HG03135 (cell line): ENCODE data around the gene DNAH2.

Experiments
- ATAC-seq: cut with Tn5 transposase; IDR thresholded peaks from one replicate; pipeline ENCODE4 v1.9.1; 2021; ENCODE audit warnings: mild to moderate bottlenecking, moderate library complexity; ENCODE audit not compliant: unreplicated experiment

DNAH2 gene

GRCh38 chr17:7721612-7722011 lies 4.1 kb downstream of the DNAH2 start:
- no peak for ATAC-seq

DNA sequence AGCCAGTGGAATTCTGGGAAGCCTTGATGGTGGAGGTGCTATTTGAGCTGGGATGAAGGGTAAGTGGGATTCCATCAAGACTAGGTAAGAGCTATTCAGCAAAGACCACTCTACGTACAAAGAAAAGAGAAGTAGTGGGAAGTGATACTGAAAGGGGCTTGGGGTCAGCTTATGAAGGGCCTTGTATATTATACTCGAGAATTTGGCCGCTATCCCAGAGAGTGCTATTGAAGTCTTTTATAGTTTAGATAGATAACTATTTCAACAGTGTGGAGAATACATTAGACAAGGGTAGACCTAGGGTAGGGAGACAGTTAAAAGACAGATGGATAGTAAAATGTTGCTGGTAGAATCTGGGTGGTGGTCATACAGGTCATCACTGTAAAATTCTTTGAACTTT lies 10.3 kb downstream of the DNAH2 start:
- ATAC-seq: no peak

DNA sequence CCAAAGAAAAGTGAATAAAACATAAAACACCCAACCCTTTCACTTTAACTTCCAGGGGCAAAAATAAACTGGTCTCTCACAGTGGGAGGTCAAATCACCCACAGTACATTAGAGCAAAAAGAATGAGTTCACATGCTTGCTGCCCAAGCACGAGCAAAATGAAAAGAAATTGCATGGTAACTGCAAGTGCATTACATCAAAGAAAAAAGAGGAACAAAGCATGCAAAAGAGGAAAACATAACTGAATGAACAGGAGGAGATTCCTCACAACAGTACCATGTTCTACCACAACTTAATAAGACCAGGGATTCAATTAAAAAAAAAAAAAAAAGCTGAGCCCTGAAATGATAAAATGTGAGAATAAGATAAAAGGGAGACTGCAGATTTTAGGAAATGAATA lies 12.3 kb downstream of the DNAH2 start:
- ATAC-seq: no peak

- ATAC-seq: no peak
Observed at GRCh38 chr17:7732981-7733539, 15.5 kb downstream of the DNAH2 start.

- no peak for ATAC-seq
Observed at GRCh38 chr17:7737601-7738000, 20.1 kb downstream of the DNAH2 start.

DNA sequence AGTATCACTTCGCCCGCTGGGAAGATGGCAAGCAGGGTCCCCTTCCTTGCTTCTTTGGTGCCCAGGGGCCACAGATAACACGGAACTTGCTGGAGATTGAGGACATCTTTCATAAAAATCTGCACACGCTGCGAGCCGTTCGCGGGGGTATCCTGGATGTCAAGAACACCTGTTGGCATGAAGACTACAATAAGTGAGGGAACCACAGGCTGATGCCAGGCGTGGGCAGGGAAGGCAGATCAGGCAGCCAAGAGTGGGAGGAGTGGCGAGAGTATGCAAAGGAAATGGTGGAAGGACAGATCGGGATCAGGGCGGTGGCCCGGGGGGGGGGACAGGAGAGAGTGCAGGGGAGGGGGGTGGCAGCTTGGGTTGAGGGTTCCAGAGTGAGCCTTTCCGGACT lies 22.2 kb downstream of the DNAH2 start:
- ATAC-seq: no peak

GRCh38 chr17:7740481-7741001 lies 23.0 kb downstream of the DNAH2 start:
- ATAC-seq: no peak

DNA sequence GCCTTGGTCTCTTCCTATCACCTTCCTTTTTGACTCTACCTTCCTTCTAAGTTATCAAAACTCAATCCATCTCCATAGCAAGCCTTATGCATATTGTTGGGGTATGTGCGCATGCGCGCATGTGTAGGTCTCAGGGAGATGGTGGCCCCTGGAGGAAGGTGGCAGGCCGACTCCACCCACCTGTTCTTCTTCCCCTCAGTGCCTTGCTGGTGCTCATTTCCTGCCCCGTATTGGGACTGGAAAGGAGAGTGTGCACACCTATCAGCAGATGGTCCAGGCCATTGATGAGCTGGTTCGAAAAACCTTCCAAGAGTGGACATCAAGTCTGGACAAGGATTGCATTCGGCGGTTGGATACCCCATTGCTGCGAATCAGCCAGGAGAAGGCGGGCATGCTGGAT lies 25.2 kb downstream of the DNAH2 start:
- ATAC-seq: no peak

- no peak for ATAC-seq
Observed at GRCh38 chr17:7744416-7744815, 26.9 kb downstream of the DNAH2 start.

GRCh38 chr17:7745748-7746470 lies 28.4 kb downstream of the DNAH2 start:
- ATAC-seq: no peak

DNA sequence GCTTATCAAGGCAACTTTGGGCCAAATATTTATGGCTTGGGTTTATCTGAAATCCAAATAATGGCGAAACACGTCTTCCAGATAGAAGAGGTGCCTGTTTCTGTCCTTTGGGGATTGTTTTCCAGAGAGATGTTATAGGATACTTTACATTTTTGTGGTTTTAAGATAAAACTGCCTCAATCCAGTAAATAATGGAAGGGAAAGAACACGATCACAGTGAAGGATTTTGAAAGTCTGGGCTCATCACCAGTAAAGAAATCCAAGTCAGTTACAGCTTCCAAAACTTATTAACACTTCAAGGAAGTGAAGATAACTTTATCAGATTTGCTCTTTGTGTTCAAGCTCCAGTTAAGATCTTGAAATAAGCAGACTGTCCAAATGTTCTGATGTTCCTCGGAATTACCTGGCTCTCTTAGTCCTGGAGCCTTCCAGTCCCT lies 30.1 kb downstream of the DNAH2 start:
- ATAC-seq: no peak

- ATAC-seq: no peak
Observed at GRCh38 chr17:7748076-7748775, 30.7 kb downstream of the DNAH2 start.

GRCh38 chr17:7750321-7750821 lies 32.8 kb downstream of the DNAH2 start:
- ATAC-seq: no peak

GRCh38 chr17:7754656-7755055 lies 37.1 kb downstream of the DNAH2 start:
- no peak for ATAC-seq

DNA sequence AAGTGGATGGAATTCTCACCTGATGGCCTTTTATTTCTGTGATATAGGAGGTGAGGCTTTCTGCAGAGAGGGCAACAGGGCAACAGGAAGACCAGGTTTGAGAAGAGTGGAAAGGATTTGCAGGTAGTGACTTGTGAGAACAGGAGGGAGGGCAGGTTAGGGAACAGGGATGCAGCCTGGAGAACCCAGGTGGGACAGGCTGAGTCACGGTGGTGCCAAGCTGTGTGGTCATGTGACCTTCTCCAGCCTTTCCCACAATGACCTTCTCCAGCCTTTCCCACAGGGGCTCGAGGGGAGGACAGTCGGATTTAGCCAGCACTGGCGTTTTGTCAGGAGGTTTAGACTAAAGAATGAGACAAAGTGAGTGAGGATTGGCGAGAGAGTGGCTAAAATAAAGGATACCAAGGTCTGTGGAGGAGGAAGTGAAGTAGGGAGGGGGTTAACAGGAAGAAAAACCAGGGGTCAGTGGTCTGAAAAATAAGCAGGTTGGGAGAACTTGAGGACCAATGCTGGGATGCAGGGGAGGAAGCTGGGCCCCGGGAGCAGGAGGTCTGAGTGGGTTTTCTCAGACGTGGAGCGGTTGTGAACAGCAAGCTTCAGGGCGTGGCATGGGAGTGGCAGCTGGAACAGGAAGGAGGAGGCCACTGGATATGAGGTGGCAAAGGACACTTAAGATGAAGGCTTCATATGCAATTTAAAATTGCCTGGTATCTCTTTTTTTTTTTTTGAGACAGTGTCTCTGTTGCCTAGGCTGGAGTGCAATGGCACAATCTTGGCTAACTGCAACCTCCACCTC lies 37.7 kb downstream of the DNAH2 start:
- ATAC-seq: no peak

- ATAC-seq: no peak
Observed at GRCh38 chr17:7756968-7757367, 39.4 kb downstream of the DNAH2 start.

GRCh38 chr17:7763919-7764318 lies 46.4 kb downstream of the DNAH2 start:
- no peak for ATAC-seq

DNA sequence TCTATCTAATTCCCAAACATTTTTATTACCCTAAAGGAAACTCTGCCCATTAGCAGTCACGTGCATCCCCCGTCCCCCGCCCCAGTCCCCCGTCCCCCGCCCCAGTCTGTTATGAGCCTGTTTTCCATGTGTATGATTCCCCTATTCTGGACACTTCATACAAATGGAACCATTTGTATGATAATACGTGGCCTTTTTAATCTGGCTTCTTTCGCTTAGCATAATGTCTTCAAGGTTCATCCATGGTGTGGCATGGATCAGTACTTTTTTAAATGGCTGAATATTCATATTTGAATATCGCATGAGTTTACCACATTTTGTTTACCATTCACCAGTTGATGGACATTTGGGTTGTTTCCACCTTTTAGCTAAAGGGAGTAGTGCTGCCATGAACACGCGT lies 49.5 kb downstream of the DNAH2 start:
- no peak for ATAC-seq

- no peak for ATAC-seq
Observed at GRCh38 chr17:7767405-7768021, 50.0 kb downstream of the DNAH2 start.

- no peak for ATAC-seq
Observed at GRCh38 chr17:7769854-7770253, 52.3 kb downstream of the DNAH2 start.
